ENCODE results near the gene KEL. TPM values are rescaled to one million over a fixed set of nuclear protein-coding genes. Genes with fewer than 3 reads are reported as not detected.

The KEL gene
- total RNA-seq, 1 donor from 2014 or later: 1.5 TPM

DNA sequence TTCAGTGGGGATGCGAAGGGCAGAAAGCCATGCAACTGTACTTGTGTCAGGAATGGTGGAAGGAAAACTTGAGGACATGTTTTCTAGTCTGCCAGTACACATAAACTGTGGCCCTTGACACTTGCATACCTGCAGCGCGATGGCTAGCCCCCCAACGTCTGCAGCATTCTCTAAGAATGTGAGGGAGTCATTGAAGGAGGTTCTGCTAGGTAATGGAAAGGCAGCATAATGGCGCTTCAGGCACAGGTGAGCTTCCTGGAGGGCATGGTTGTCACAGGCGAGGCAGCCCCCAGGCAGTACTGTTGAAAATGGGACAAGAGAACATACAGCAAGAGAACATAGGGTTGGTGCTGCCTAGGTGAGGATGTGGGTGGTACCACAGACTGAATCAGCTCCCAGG is 19.4 kb downstream of the KEL start:
- H3K4me3 Mint-ChIP-seq (ENCODE audit: unreplicated experiment): no peak overlapping the region
- TF ChIP-seq CTCF (IDR thresholded peaks at IDR 0.05): no peak
- no peaks in the 10 kb centered on the region for H3K36me3 Mint-ChIP-seq (ENCODE audit: unreplicated experiment)
- no peak overlapping the region for H3K27ac Mint-ChIP-seq (ENCODE audit: unreplicated experiment)
- H3K4me1 Mint-ChIP-seq (ENCODE audit: unreplicated experiment): no peaks in the 10 kb centered on the region
- H3K27me3 Mint-ChIP-seq (ENCODE audit: unreplicated experiment): no peaks in the 10 kb centered on the region
- DNase-seq (ENCODE audit: extremely low spot score, unreplicated experiment): no peak
- peaks cover 3% of the 10 kb centered on the region for H3K9me3 Mint-ChIP-seq (ENCODE audit: unreplicated experiment)

DNA sequence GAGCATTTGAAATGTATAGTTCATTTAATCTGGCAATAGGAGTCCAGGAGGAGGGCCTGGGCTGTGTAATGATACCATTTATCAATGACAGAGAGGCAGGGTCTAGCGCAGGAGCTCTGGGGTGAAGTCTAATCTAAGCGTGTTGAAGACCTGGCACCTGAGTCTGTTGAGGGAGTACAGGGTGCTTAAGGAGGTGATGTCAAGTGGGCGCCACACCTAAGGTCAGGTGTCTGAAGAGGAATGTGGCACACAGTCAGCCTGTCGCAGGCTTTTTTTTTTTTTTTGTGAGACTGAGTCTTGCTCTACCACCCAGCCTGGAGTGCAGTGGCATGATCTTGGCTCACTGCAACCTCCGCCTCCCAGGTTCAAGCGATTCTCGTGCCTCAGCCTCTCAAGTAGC is 20.6 kb downstream of the KEL start:
- no peak for DNase-seq (ENCODE audit: extremely low spot score, unreplicated experiment)
- H3K4me3 Mint-ChIP-seq (ENCODE audit: unreplicated experiment): no peak overlapping the region
- H3K27me3 Mint-ChIP-seq (ENCODE audit: unreplicated experiment): no peaks in the 10 kb centered on the region
- no peaks in the 10 kb centered on the region for H3K36me3 Mint-ChIP-seq (ENCODE audit: unreplicated experiment)
- no peak overlapping the region for H3K27ac Mint-ChIP-seq (ENCODE audit: unreplicated experiment)
- no peak for TF ChIP-seq CTCF (IDR thresholded peaks at IDR 0.05)
- no peaks in the 10 kb centered on the region for H3K4me1 Mint-ChIP-seq (ENCODE audit: unreplicated experiment)
- peaks cover 3% of the 10 kb centered on the region for H3K9me3 Mint-ChIP-seq (ENCODE audit: unreplicated experiment)

GRCh38 chr7:142940966-142941535 is 21.1 kb downstream of the KEL start:
- Mint-ChIP-seq H3K27ac (ENCODE audit: unreplicated experiment) (no peak overlapping the region), H3K4me1 (ENCODE audit: unreplicated experiment) (no peaks in the 10 kb centered on the region), H3K4me3 (ENCODE audit: unreplicated experiment) (no peak overlapping the region), H3K36me3 (ENCODE audit: unreplicated experiment) (no peaks in the 10 kb centered on the region), H3K27me3 (ENCODE audit: unreplicated experiment) (no peaks in the 10 kb centered on the region), H3K9me3 (ENCODE audit: unreplicated experiment) (peaks cover 3% of the 10 kb centered on the region)
- no peak for TF ChIP-seq CTCF (IDR thresholded peaks at IDR 0.05)
- no peak for DNase-seq (ENCODE audit: extremely low spot score, unreplicated experiment)

DNA sequence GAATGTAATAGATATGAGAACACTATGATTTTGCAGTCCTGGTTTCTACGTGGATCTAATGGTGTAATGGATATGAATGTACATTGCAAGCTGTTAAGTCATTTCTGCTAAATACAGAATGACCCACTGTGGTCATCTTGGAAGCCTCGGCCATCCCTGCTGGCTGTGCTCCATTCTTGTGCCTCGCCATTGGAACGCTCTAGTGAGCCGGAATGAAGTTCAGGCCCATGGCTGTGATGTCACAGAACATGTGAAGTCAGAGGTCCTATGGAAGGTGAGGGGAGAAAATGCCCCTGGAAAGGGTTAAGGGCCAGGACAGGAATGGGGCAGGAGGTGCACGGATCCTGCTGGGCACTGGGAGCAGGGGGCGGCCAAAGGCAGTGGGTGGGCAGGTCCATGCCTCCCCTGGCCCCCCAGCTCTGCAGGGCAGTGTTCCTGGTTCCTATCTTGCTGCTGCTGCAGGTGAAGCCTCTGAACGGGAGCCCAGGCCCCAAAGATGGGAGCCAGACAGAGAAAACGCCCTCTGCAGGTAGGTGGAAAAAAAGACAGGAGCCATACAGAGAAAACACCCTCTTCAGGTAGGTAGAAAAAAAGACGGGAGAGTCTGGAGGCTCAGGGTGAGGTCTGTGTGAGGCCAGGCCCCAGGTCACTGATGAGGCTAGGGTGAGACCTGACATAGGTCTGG is 22.8 kb downstream of the KEL start, which contains the start of gene LLCFC1:
Gene LLCFC1, plus strand, starts transcription at position 259 of the 685 bp plus-strand sequence. Its CDS starts 138 bp downstream, at position 397.
- H3K4me3 Mint-ChIP-seq (ENCODE audit: unreplicated experiment): no peak within 1 kb of the TSS
- no peak within 1 kb of the TSS for H3K27ac Mint-ChIP-seq (ENCODE audit: unreplicated experiment)
- no peaks in the 10 kb centered on the region for H3K36me3 Mint-ChIP-seq (ENCODE audit: unreplicated experiment)
- H3K9me3 Mint-ChIP-seq (ENCODE audit: unreplicated experiment): no peaks in the 10 kb centered on the region
- no peak for TF ChIP-seq CTCF (IDR thresholded peaks at IDR 0.05)
- DNase-seq (ENCODE audit: extremely low spot score, unreplicated experiment): no peak
- no peaks in the 10 kb centered on the region for H3K4me1 Mint-ChIP-seq (ENCODE audit: unreplicated experiment)
- H3K27me3 Mint-ChIP-seq (ENCODE audit: unreplicated experiment): no peaks in the 10 kb centered on the region

DNA sequence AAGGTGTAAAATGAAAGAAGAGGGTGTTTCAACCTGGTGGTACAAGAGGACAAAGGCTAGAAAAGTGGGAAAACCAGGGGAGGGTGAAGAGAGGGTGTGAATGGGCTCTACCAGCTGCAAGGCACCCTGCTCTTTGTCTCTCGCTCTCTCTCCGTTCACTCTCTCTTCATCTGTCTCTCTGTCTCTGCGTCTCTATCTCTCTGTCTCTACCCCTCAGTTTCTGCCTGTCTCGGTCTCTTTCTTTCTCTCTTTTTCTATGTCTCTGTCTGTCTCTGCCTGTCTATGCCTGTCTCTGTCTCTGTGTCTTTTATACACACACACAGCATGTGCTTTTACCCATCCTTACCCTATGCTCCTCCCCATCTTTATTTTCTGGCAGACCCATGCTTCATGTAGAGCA is 23.6 kb downstream of the KEL start:
- H3K9me3 Mint-ChIP-seq (ENCODE audit: unreplicated experiment): no peaks in the 10 kb centered on the region
- H3K27me3 Mint-ChIP-seq (ENCODE audit: unreplicated experiment): no peaks in the 10 kb centered on the region
- H3K4me1 Mint-ChIP-seq (ENCODE audit: unreplicated experiment): no peaks in the 10 kb centered on the region
- H3K4me3 Mint-ChIP-seq (ENCODE audit: unreplicated experiment): no peak overlapping the region
- no peak overlapping the region for H3K27ac Mint-ChIP-seq (ENCODE audit: unreplicated experiment)
- H3K36me3 Mint-ChIP-seq (ENCODE audit: unreplicated experiment): no peaks in the 10 kb centered on the region
- DNase-seq (ENCODE audit: extremely low spot score, unreplicated experiment): no peak
- no peak for TF ChIP-seq CTCF (IDR thresholded peaks at IDR 0.05)
